Uterus (tissue), 4 donors: Measurements from ENCODE around the gene SORT1. TPM values are rescaled to one million over a fixed set of nuclear protein-coding genes. Genes with fewer than 3 reads are reported as not detected.
A peak's percentile ranks its signal among the peaks of the same experiment; 100 is the strongest.
"Not testable (repeated sequence)": the region's sequence is repeated elsewhere in the genome, so short reads cannot be mapped to it uniquely, and the experiment has no call there.

Experiments used
- DNase-seq, 2 donors: peaks; one replicate each; pipeline ENCODE4 v3.0.0-alpha.2; 2019 to 2020
- H3K27ac ChIP-seq, 2 donors: fragments of 200-600 bp; sonication (generic); 1 replicate in 1 of 2; 2 replicates in 1 of 2; pipeline ENCODE4 v1.5.1; 2016 to 2018
- H3K27me3 ChIP-seq, 2 donors: fragments of 200-600 bp; sonication (generic); one replicate each; pipeline ENCODE4 v1.5.1; 2018 to 2019; ENCODE audit warnings: control low read depth in 1 of 2
- H3K36me3 ChIP-seq, 2 donors: fragments of 200-600 bp; sonication (generic); one replicate each; pipeline ENCODE4 v1.5.1; 2019; ENCODE audit warnings: control low read depth in 1 of 2
- H3K4me1 ChIP-seq, 2 donors: fragments of 200-600 bp; sonication (generic); one replicate each; pipeline ENCODE4 v1.5.1; 2018 to 2019; ENCODE audit warnings: control low read depth in 1 of 2
- H3K4me3 ChIP-seq, 2 donors: fragments of 200-600 bp; sonication (generic); 1 replicate in 1 of 2; 2 replicates in 1 of 2; pipeline ENCODE4 v1.5.1; 2018 to 2019; ENCODE audit warnings: mild to moderate bottlenecking in 1 of 2
- H3K9me3 ChIP-seq, 2 donors: fragments of 200-600 bp; sonication (generic); one replicate each; pipeline ENCODE4 v1.5.1; 2019; ENCODE audit warnings: control low read depth in 1 of 2
- POLR2A ChIP-seq, 2 donors: fragments of 450-650 bp; IDR thresholded peaks; one replicate each; pipeline ENCODE4 v1.6.1; 2016; ENCODE audit warnings: antibody characterized with exemption in 2 of 2, mild to moderate bottlenecking in 1 of 2, moderate library complexity in 1 of 2
- intact Hi-C: fragments of 100-400 bp; cut with DNase I; formaldehyde crosslinking; loops from one replicate; pipeline ENCODE4 v1.15.1; 2023; ENCODE audit warnings: low total_unique reads
- total RNA-seq, 4 donors: library from RNA; depleted of rRNA in 3 of 4; stranded (reverse); fragments of >200 nt in 3 of 4; gene quantifications; one replicate each; pipeline versions ENCODE4 v1.1.0 to v1.2.4, GENCODE V29; 2014 to 2023
- TF ChIP-seq, protein P1 (sequence below), 4 experiments: fragments of 200-600 bp in 2 of 4; fragments of 450-650 bp in 2 of 4; sonication (generic) in 2 of 4; IDR thresholded peaks; one replicate each; pipeline ENCODE4 v1.5.1; 2016 to 2019; ENCODE audit warnings: antibody characterized with exemption in 4 of 4, mild to moderate bottlenecking in 2 of 4, moderate library complexity in 1 of 4
- donor health status: DM: yes; HTN: yes; CAD: no.

Gene SORT1
- total RNA-seq, 4 donors from 2014 or later: 20.2 to 43.4 (median 27.9) TPM

DNA sequence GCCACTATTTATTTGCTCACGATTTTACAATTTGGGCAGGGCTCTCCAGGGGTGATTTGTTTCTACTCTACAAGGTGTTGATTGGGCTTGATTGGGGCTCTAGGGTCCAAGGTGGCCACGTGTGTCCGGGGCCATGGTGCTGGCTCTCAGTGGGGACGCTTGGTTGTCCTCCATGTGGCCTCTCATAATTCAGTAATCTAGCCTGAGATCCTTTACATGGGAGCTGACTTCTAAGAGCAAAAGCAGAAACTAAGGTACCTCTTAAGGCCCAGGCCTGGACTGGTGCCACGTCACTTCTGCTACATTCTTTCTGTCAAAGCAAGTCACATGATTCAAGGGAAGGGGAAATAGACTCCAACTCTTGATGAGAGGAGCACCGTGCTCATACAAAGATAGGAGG lies 106.7 kb downstream of the SORT1 start:
- Histone ChIP-seq H3K4me3 (no peak overlapping the region), H3K27ac (no peak overlapping the region), H3K9me3 (no peaks in the 10 kb centered on the region), H3K27me3 (no peaks in the 10 kb centered on the region), H3K36me3 (no peaks in the 10 kb centered on the region), H3K4me1 (no peaks in the 10 kb centered on the region)
- DNase-seq: no peak
- intact Hi-C loops: no loop called here
- TF ChIP-seq POLR2A (IDR thresholded peaks at IDR 0.05): no peak
- TF ChIP-seq, protein P1, sequence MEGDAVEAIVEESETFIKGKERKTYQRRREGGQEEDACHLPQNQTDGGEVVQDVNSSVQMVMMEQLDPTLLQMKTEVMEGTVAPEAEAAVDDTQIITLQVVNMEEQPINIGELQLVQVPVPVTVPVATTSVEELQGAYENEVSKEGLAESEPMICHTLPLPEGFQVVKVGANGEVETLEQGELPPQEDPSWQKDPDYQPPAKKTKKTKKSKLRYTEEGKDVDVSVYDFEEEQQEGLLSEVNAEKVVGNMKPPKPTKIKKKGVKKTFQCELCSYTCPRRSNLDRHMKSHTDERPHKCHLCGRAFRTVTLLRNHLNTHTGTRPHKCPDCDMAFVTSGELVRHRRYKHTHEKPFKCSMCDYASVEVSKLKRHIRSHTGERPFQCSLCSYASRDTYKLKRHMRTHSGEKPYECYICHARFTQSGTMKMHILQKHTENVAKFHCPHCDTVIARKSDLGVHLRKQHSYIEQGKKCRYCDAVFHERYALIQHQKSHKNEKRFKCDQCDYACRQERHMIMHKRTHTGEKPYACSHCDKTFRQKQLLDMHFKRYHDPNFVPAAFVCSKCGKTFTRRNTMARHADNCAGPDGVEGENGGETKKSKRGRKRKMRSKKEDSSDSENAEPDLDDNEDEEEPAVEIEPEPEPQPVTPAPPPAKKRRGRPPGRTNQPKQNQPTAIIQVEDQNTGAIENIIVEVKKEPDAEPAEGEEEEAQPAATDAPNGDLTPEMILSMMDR (IDR thresholded peaks at IDR 0.05): no peak

DNA sequence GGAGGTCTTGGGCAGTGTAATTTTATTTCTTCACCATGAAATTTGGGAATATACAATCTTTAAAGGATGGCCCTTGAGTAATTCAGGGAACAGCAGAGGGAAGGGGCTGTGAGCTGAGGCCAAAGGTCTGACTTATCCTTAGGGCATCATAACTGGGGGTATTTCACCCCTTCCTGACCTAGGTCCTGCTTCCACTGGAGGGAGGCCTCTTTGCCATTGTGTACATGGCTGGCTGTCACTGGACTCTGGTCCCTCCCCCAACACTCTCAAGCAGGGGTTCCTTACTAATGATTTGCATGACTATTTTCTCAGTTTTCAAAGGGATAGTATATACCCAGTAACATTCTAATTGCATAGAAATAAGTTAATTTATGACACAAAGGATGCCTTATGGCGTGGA lies 107.6 kb downstream of the SORT1 start:
- no peaks in the 10 kb centered on the region for H3K36me3 ChIP-seq
- no peaks in the 10 kb centered on the region for H3K9me3 ChIP-seq
- intact Hi-C loops: no loop called here
- no peaks in the 10 kb centered on the region for H3K27me3 ChIP-seq
- no peak overlapping the region for H3K27ac ChIP-seq
- no peak for TF ChIP-seq POLR2A (IDR thresholded peaks at IDR 0.05)
- TF ChIP-seq, protein P1 (IDR thresholded peaks at IDR 0.05): no peak
- no peak overlapping the region for H3K4me3 ChIP-seq
- no peaks in the 10 kb centered on the region for H3K4me1 ChIP-seq
- DNase-seq: no peak

DNA sequence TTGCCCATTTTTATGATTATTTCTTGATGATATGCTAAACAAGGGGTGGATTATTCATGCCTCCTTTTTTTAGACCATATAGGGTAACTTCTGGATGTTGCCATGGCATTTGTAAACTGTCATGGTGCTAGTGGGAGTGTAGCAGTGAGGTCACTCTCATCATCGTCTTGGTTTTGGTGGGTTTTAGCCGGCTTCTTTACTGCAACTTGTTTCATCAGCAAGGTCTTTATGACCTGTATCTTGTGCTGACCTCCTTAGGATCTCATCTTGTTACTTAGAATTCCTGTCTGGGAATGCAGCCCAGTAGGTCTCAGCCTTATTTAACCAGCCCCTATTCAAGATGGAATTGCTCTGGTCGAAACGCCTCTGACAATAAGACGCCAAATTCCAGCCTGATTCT lies 111.0 kb downstream of the SORT1 start:
- H3K36me3 ChIP-seq, H3K4me1 ChIP-seq, DNase-seq, intact Hi-C loops, H3K27ac ChIP-seq, H3K9me3 ChIP-seq, H3K27me3 ChIP-seq, H3K4me3 ChIP-seq: not testable (repeated sequence)

DNA sequence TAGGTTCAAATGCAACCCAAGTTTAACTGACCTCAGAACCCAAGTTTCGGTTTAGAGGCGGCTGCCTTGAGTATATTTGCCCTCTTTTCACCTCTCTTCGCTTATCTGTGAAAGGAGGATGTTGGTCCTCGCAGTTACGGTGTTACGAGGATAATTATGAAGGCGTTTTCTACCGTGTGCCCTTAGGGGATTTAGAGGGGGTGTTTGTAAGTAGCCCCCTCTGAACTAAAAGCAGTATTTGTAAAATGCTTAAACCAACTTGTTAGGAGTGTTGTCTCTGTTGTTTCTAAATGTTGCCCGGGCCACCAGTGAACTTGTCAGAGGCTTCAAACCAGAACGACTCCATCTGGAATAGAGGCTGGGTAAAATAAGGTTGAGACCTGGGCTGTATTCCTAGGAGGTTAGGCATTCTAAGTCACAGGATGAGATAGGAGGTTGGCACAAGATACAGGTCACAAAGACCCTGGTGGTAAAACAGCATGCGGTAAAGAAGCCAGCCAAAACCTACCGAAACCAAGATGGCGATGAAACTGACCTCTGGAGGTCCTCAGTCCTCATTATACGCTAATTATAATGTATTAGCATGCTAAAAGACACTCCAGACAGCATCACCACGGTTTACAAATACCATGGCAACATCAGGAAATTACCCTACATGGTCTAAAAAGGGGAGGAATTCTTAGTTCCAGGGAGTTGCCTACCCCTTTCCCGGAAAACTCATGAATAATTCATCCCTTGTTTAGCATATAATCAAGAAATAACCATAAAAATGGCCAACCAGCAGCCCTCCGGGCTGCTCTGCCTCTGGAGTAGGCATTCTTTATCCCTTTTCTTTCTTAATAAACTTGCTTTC lies 113.7 kb downstream of the SORT1 start:
- no peaks in the 10 kb centered on the region for H3K9me3 ChIP-seq
- no peak for DNase-seq
- H3K27me3 ChIP-seq: no peaks in the 10 kb centered on the region
- H3K4me1 ChIP-seq: peaks cover 4 to 7% of the 10 kb centered on the region in 2 donors
- TF ChIP-seq POLR2A (IDR thresholded peaks at IDR 0.05): no peak
- TF ChIP-seq, protein P1 (IDR thresholded peaks at IDR 0.05): no peak
- H3K4me3 ChIP-seq: peak overlapping the region; percentile 36 to 53
- H3K27ac ChIP-seq: peak overlapping the region; percentile 66 to 86
- H3K36me3 ChIP-seq: no peaks in the 10 kb centered on the region
- intact Hi-C loops: loop anchor here (2.0 kb wide), 1 partner anchor 113 kb away; the partner anchor contains the start of gene SORT1

DNA sequence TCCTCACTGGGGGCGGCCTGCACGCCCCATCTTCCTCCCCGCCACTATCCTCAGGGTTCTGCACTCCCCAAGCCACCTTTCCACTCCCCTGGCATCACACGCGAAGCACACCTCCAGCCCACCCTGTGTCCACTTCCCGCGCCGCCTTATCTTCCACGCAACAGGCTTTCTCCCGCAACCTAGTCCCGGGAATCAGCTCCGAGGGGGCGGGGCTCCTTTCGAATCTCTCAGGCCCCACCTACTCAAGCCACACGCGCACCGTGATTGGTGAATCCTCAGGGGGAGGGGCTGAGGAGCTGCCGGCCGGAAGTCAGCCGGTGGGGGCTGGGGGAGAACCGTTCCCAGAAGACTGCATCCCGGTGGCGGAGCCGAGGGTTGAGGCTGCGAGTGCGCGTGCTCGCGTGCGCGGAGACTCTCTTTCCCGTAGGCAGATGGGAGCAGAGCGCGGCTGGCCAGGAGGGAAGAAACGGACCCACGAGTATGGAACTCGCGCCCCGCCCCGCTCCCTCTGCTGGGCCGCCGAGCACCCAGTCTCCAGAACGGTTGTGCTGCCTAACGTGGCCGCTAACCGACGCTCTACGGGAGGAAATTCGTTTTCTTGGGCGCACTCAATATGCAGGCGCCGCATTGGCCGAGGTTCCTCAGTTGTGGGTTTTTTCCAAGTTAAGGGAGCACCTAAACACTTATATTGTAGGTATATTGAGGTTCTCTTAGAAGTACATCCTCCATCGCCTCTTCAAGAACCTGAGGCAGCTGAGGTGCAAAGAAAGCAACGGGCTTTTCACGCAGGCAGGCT lies 114.6 kb downstream of the SORT1 start, which contains the start of gene PSRC1:
PSRC1 (minus strand) TSS at position 194 of the 796 bp plus-strand sequence.
- Histone ChIP-seq H3K4me1 (peaks cover 4 to 7% of the 10 kb centered on the region in 2 donors), H3K9me3 (no peaks in the 10 kb centered on the region), H3K27ac (peak within 1 kb of the TSS; percentile 66 to 86), H3K36me3 (no peaks in the 10 kb centered on the region), H3K27me3 (no peaks in the 10 kb centered on the region), H3K4me3 (peak within 1 kb of the TSS; percentile 36 to 53)
- intact Hi-C loops: loop anchor here (2.0 kb wide), 1 partner anchor 114 kb away; the partner anchor contains the start of gene SORT1
- TF ChIP-seq, protein P1 (IDR thresholded peaks at IDR 0.05): peak; percentile 38 to 62 (median 58)
- TF ChIP-seq POLR2A (IDR thresholded peaks at IDR 0.05): peak; percentile 65 to 78
- peak; percentile 96 to 97 for DNase-seq
